GM12875 (cell line): Measurements from ENCODE around the gene GANAB.
A peak's percentile ranks its signal among the peaks of the same experiment; 100 is the strongest.
"Not testable (repeated sequence)": the region's sequence is repeated elsewhere in the genome, so short reads cannot be mapped to it uniquely, and the experiment has no call there.

ENCODE experiments used
- H3K4me3 ChIP-seq: one replicate; pipeline ENCODE4 v1.5.1; 2011; ENCODE audit warnings: low read depth, low read length, control low read depth
- CTCF ChIP-seq: IDR thresholded peaks from 2 replicates; pipeline ENCODE4 v1.5.1; 2011; ENCODE audit warnings: low read depth, mild to moderate bottlenecking, control low read depth, inconsistent platforms, low read length, moderate library complexity, borderline replicate concordance; ENCODE audit not compliant: insufficient read depth

The GANAB gene

GRCh38 chr11:62680825-62681240 lies 34.4 kb upstream of the GANAB start:
- TF ChIP-seq CTCF = peak; percentile 60
- H3K4me3 ChIP-seq = no peak overlapping the region

GRCh38 chr11:62678770-62679696 lies 32.6 kb upstream of the GANAB start, which contains the start of gene UBXN1:
Gene UBXN1, minus strand, starts transcription at chr11:62679073. Its CDS starts 150 bp downstream, at chr11:62678923.
- TF ChIP-seq CTCF = no peak
- H3K4me3 ChIP-seq = peak within 1 kb of the TSS; percentile 86

- peak overlapping the region; percentile 86 for H3K4me3 ChIP-seq
- TF ChIP-seq CTCF = no peak
Measured at GRCh38 chr11:62678433-62678769, 32.0 kb upstream of the GANAB start.

- no peak for TF ChIP-seq CTCF
- H3K4me3 ChIP-seq = peak overlapping the region; percentile 86
Measured at GRCh38 chr11:62677714-62678113, 31.3 kb upstream of the GANAB start.

- no peak for TF ChIP-seq CTCF
- H3K4me3 ChIP-seq = no peak overlapping the region
Measured at GRCh38 chr11:62677156-62677555, 30.7 kb upstream of the GANAB start.

- no peak for TF ChIP-seq CTCF
- H3K4me3 ChIP-seq = no peak overlapping the region
Measured at GRCh38 chr11:62676698-62677097, 30.3 kb upstream of the GANAB start.

GRCh38 chr11:62675415-62675814 lies 29.0 kb upstream of the GANAB start:
- H3K4me3 ChIP-seq = not testable (repeated sequence)
